ENCODE results near the gene CHST8.

CHST8 gene

DNA sequence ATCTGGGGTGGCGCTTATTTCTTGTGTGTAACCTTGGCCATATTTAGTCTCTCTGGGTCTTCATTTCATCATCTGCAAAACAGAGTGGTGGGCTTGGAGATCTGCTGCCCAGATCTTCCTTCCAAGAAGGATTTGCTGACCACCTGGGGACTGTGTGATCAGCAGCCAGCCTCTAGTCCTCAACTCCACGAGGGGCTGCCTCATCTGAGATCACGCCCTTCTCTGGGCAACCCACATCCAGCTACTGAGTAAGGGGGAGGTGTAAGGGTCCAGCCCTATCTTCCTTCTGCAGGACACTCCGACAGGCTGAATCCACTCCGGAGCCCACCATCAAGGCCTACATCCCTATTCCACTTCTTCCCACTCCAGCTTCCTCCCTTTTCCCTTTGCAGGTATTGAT lies 57.9 kb downstream of the CHST8 start:
- DNase-seq, result no peak
- Histone ChIP-seq H3K27ac (ENCODE audit: insufficient read depth, low read length, poor library complexity, severe bottlenecking) (no peak overlapping the region), H3K4me3 (ENCODE audit: insufficient read depth, low read depth, low read length, poor library complexity, severe bottlenecking) (no peak overlapping the region), H3K4me1 (ENCODE audit: control insufficient read depth, insufficient read depth, low read length, poor library complexity, severe bottlenecking) (no peaks in the 10 kb centered on the region), H3K27me3 (replicated peaks; ENCODE audit: control insufficient read depth, insufficient read depth, low read length, poor library complexity, severe bottlenecking) (no peaks in the 10 kb centered on the region), H3K9me3 (ENCODE audit: control insufficient read depth, low read length) (no peaks in the 10 kb centered on the region), H3K36me3 (ENCODE audit: control insufficient read depth, insufficient read depth, low read length) (no peaks in the 10 kb centered on the region)

DNA sequence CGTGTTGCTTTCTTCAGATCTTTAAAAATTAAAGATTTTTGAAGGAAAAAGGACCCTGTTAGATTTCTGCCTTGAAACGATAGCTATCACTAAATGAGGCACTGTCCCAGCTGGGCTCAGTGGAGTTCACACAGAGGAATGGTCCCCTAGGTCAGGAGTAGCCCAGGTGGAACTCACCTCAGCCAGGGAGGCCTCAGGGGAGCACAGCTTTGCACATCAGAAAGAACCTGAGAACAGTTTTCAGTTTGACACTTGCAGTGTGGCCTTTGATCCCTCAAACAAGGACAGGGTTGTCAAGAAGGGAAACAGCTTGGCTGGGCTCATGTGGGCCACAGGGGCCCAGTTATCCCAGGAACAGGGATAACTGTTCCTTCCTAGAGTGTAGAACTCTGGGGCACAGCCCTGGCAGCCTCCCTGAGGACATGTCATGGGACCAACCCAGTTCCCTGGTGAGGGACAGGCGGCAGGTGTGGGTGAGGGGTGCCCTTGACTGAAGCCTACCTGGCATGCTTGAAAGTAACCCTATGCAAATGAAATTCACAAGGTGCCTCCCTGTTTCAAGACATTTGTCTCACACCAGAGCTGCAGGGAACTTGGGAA lies 59.4 kb downstream of the CHST8 start:
- H3K36me3 ChIP-seq (ENCODE audit: control insufficient read depth, insufficient read depth, low read length), result no peaks in the 10 kb centered on the region
- no peaks in the 10 kb centered on the region for H3K4me1 ChIP-seq (ENCODE audit: control insufficient read depth, insufficient read depth, low read length, poor library complexity, severe bottlenecking)
- no peaks in the 10 kb centered on the region for H3K27me3 ChIP-seq (replicated peaks; ENCODE audit: control insufficient read depth, insufficient read depth, low read length, poor library complexity, severe bottlenecking)
- H3K27ac ChIP-seq (ENCODE audit: insufficient read depth, low read length, poor library complexity, severe bottlenecking), result no peak overlapping the region
- no peaks in the 10 kb centered on the region for H3K9me3 ChIP-seq (ENCODE audit: control insufficient read depth, low read length)
- no peak overlapping the region for H3K4me3 ChIP-seq (ENCODE audit: insufficient read depth, low read depth, low read length, poor library complexity, severe bottlenecking)
- DNase-seq, result no peak

DNA sequence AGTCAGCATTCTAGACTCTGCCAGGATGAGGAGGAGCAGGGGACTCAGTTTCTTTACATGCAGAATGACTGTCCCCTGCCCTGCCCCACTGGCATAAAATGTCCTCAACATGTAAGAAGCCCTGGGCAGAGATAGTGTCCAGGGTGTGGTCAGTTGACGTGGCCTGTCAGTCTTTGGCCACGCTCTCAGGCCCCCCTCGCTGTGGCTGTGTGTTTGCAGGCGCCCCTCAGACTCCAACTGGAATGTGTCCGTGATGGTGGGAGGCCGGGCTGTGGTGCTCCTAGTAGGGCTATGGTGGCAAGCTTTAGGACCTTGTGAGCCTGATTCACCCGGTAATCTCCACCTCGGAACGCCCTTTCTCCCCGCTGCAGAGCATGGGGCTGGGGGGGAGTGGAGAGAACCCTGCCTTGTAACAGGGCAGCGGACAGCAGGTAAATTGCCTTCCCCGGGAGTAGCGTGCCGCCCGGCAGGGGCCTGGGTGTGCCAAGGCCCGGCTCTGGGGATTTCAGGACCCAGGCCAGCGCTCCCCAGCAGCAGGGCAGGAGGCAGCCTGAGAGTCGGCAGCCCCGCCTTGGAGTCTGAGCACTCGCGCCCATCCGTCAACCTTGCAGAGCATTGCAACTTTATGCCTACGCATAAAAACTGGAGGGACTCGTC lies 62.3 kb downstream of the CHST8 start:
- no peaks in the 10 kb centered on the region for H3K9me3 ChIP-seq (ENCODE audit: control insufficient read depth, low read length)
- no peak for DNase-seq
- H3K27me3 ChIP-seq (replicated peaks; ENCODE audit: control insufficient read depth, insufficient read depth, low read length, poor library complexity, severe bottlenecking), result no peaks in the 10 kb centered on the region
- H3K4me3 ChIP-seq (ENCODE audit: insufficient read depth, low read depth, low read length, poor library complexity, severe bottlenecking), result no peak overlapping the region
- H3K36me3 ChIP-seq (ENCODE audit: control insufficient read depth, insufficient read depth, low read length), result no peaks in the 10 kb centered on the region
- H3K4me1 ChIP-seq (ENCODE audit: control insufficient read depth, insufficient read depth, low read length, poor library complexity, severe bottlenecking), result no peaks in the 10 kb centered on the region
- H3K27ac ChIP-seq (ENCODE audit: insufficient read depth, low read length, poor library complexity, severe bottlenecking), result no peak overlapping the region

DNA sequence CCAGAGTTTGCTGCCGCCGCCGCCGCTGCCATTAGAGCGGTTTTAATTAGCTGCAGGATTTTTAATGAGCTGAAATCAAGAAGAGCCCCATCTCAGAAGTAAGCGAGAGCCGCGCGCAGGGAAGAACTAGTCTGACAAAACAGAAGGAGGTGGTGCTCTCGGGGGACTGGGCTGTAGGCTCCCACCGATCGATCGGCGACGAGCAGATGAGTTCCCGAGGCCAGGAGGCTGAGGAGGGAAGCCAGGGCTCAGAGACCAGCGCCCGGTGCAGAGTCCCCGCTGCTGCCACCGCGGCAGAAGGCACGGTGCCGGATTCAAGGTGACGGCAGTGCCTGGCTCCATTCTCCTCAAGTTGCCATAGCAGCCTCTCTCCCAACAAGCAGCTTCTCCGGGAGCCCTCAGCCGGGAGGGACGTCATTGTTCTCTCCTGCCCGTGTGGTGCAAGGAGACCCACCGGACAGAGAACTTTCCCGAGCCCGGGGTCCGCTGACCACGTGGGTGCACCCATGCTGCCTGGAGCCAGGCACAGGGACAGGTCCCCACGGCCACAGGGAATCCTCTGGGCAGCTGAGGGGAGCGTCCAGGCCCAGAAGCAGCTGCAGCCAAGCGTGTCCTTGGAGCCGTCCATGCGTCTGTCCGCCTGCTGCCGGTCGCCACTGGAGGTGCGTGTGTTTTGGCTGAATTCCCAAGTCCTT lies 62.9 kb downstream of the CHST8 start:
- Histone ChIP-seq H3K27me3 (replicated peaks; ENCODE audit: control insufficient read depth, insufficient read depth, low read length, poor library complexity, severe bottlenecking) (no peaks in the 10 kb centered on the region), H3K27ac (ENCODE audit: insufficient read depth, low read length, poor library complexity, severe bottlenecking) (no peak overlapping the region), H3K4me3 (ENCODE audit: insufficient read depth, low read depth, low read length, poor library complexity, severe bottlenecking) (no peak overlapping the region)

DNA sequence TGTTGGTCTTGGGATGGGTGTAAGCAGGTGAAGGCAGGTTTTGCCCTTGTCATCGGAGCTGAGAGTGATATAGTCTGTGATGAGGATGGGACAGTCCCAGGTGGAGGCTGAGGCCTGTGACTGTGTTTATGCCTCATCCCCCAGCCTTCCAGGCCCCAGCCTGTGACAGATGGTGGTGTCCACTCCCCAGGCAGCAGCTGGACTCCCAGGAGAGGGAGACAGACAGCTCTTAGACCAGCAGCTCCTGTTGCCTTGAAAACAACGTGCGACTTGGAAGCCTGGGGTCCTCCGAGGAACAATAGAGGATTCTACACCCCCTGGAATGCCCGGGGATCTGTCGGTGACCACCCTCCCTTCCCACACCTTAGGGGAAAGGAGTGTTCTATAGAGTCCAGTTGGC lies 63.8 kb downstream of the CHST8 start:
- Histone ChIP-seq H3K4me1 (ENCODE audit: control insufficient read depth, insufficient read depth, low read length, poor library complexity, severe bottlenecking) (no peaks in the 10 kb centered on the region), H3K9me3 (ENCODE audit: control insufficient read depth, low read length) (no peaks in the 10 kb centered on the region), H3K36me3 (ENCODE audit: control insufficient read depth, insufficient read depth, low read length) (no peaks in the 10 kb centered on the region), H3K27ac (ENCODE audit: insufficient read depth, low read length, poor library complexity, severe bottlenecking) (no peak overlapping the region), H3K27me3 (replicated peaks; ENCODE audit: control insufficient read depth, insufficient read depth, low read length, poor library complexity, severe bottlenecking) (no peaks in the 10 kb centered on the region), H3K4me3 (ENCODE audit: insufficient read depth, low read depth, low read length, poor library complexity, severe bottlenecking) (no peak overlapping the region)
- DNase-seq, result no peak

More for the DNA sequence above, 62.9 kb downstream of the CHST8 start:
- H3K9me3 ChIP-seq (ENCODE audit: control insufficient read depth, low read length), result no peaks in the 10 kb centered on the region
- no peaks in the 10 kb centered on the region for H3K36me3 ChIP-seq (ENCODE audit: control insufficient read depth, insufficient read depth, low read length)
- no peaks in the 10 kb centered on the region for H3K4me1 ChIP-seq (ENCODE audit: control insufficient read depth, insufficient read depth, low read length, poor library complexity, severe bottlenecking)
- DNase-seq, result no peak

DNA sequence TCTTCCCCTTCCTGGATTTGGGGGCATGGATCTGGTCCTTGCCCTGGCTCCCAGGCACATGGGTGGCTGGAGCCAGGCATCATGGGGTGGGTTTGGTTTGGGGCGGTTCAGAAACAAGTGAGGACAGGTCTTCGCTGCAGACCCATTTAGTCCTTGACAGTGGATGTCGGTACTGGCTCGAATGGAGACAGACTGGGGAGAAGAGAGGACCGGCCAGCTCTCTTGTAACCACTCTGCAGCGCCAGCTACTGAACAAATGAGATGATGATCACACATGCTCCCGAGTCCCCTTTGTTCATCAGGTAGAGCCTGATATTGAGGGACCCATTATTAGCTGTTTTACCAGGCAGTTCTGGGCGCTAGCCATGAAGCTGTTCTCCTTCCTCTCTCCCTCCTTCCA lies 64.5 kb downstream of the CHST8 start:
- no peak overlapping the region for H3K27ac ChIP-seq (ENCODE audit: insufficient read depth, low read length, poor library complexity, severe bottlenecking)
- no peaks in the 10 kb centered on the region for H3K4me1 ChIP-seq (ENCODE audit: control insufficient read depth, insufficient read depth, low read length, poor library complexity, severe bottlenecking)
- H3K36me3 ChIP-seq (ENCODE audit: control insufficient read depth, insufficient read depth, low read length), result no peaks in the 10 kb centered on the region
- H3K27me3 ChIP-seq (replicated peaks; ENCODE audit: control insufficient read depth, insufficient read depth, low read length, poor library complexity, severe bottlenecking), result no peaks in the 10 kb centered on the region
- DNase-seq, result no peak
- no peaks in the 10 kb centered on the region for H3K9me3 ChIP-seq (ENCODE audit: control insufficient read depth, low read length)
- H3K4me3 ChIP-seq (ENCODE audit: insufficient read depth, low read depth, low read length, poor library complexity, severe bottlenecking), result no peak overlapping the region

DNA sequence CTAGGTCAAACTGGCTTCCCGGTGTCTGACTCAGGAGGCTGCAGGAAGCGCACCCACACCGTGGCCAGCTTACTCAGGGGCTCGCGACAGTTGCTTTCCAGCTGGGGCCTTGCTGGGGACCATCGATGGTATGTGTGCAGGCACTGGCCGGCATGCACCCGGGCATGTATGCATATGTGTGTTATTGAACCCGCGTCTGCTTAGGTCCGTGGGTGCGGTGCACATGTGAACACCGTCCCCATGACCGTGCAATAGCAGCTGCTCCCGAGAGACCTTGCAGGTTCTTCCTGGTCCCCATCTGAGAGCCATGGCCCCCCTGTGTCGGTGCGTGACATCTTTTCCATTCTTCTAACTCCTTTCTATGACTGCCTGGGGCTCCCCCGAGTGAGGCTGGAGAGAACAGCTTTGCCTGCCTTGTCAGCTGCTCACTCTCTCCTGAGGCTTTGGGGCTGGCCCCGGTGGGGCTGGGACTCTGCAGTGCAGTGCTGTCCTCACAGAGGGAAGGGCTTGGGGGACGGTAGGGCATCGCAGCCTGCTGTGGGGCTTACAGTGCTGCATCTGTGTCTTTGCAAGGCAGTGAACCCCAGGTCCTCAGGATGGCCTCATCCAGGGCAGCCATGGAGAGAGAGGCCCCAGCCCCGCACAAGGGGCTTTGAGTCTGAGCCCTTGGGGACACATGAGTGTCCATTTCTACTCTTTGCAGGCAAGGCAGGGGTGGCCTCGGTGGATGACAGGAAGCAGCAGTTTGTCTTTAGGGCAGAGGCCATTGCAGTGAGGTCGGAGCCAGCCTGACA lies 65.1 kb downstream of the CHST8 start:
- no peak overlapping the region for H3K4me3 ChIP-seq (ENCODE audit: insufficient read depth, low read depth, low read length, poor library complexity, severe bottlenecking)
- no peaks in the 10 kb centered on the region for H3K4me1 ChIP-seq (ENCODE audit: control insufficient read depth, insufficient read depth, low read length, poor library complexity, severe bottlenecking)
- no peak overlapping the region for H3K27ac ChIP-seq (ENCODE audit: insufficient read depth, low read length, poor library complexity, severe bottlenecking)
- no peaks in the 10 kb centered on the region for H3K36me3 ChIP-seq (ENCODE audit: control insufficient read depth, insufficient read depth, low read length)
- H3K27me3 ChIP-seq (replicated peaks; ENCODE audit: control insufficient read depth, insufficient read depth, low read length, poor library complexity, severe bottlenecking), result no peaks in the 10 kb centered on the region
- DNase-seq, result no peak
- H3K9me3 ChIP-seq (ENCODE audit: control insufficient read depth, low read length), result no peaks in the 10 kb centered on the region

DNA sequence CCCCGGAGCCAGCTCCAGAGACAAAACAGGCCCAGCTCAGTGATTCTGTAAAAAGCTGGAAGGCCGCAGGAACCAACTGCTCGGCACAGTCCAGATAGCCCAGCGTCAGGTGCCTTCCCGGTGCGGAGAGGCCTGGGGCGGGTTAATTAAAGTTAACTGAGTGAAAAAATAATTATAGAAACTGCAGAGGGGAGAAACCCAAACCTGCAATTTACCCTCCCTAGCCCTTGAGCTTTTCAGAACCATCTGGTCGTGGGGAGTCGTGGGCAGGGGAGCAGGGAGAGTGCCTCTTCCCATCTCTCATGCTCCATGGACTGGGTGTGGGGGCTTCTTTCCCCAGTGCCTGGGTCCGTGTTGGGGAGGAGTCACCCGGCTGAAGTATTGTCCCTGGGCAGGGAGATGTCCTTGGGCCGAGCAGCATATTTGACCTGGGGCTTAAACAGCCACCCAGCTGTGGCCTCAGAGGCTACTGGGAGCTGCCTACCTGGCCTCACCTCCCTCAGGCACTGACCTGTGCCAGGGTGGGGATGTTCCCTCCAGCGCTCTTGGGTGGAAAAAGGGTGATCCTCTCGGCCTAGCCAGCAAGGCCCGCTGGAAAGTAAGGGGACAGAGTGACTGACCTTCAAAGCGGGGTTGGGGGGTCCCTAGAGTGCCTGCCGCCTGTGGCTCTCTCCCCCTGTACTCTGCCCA lies 65.9 kb downstream of the CHST8 start:
- no peaks in the 10 kb centered on the region for H3K27me3 ChIP-seq (replicated peaks; ENCODE audit: control insufficient read depth, insufficient read depth, low read length, poor library complexity, severe bottlenecking)
- H3K4me3 ChIP-seq (ENCODE audit: insufficient read depth, low read depth, low read length, poor library complexity, severe bottlenecking), result no peak overlapping the region
- H3K36me3 ChIP-seq (ENCODE audit: control insufficient read depth, insufficient read depth, low read length), result no peaks in the 10 kb centered on the region
- H3K9me3 ChIP-seq (ENCODE audit: control insufficient read depth, low read length), result no peaks in the 10 kb centered on the region
- no peaks in the 10 kb centered on the region for H3K4me1 ChIP-seq (ENCODE audit: control insufficient read depth, insufficient read depth, low read length, poor library complexity, severe bottlenecking)
- no peak for DNase-seq
- no peak overlapping the region for H3K27ac ChIP-seq (ENCODE audit: insufficient read depth, low read length, poor library complexity, severe bottlenecking)

DNA sequence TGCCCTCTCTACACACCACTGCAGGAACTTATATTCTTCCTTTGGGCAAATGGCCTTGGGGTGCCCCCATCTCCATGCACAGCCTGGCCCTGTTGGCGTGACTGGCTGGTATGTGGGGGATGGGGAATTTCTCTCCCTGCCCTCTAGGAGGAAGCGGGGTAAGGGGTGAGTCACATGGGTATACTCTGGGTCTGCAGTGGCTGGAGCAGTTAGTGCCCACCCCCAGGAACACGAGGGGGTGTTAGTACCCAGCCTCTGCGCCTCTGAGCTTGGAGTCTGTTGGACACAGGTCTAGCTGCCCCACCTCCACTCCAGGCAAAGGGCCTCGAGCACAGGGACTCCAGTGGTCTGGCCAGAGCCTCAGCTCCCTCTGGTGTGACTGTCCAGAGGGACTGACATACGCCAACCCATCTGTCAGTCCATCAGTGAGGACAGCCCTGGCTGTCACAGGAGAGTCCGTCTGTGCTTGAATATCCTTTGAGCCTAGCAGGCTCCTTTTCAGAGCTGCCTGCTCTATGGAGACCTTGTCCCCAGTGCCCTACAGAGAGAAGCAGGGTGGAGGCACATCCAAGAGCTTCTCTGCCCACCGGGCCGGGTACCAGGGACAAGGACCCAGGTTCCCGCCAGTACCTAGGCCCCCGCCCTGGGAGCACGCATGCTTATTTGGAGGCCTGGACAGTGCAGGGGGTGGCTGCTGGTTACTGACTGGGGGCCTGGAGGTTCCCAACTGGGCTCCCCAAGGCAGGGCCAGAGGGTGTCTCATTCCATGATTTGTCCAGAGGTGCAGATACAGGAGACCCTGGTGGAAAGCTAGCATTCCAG lies 66.6 kb downstream of the CHST8 start:
- no peaks in the 10 kb centered on the region for H3K9me3 ChIP-seq (ENCODE audit: control insufficient read depth, low read length)
- no peak for DNase-seq
- no peak overlapping the region for H3K4me3 ChIP-seq (ENCODE audit: insufficient read depth, low read depth, low read length, poor library complexity, severe bottlenecking)
- no peaks in the 10 kb centered on the region for H3K27me3 ChIP-seq (replicated peaks; ENCODE audit: control insufficient read depth, insufficient read depth, low read length, poor library complexity, severe bottlenecking)
- no peak overlapping the region for H3K27ac ChIP-seq (ENCODE audit: insufficient read depth, low read length, poor library complexity, severe bottlenecking)
- no peaks in the 10 kb centered on the region for H3K4me1 ChIP-seq (ENCODE audit: control insufficient read depth, insufficient read depth, low read length, poor library complexity, severe bottlenecking)
- no peaks in the 10 kb centered on the region for H3K36me3 ChIP-seq (ENCODE audit: control insufficient read depth, insufficient read depth, low read length)
